Measurements from ENCODE around the gene RNF112.

- no peak for TF ChIP-seq CTCF (IDR thresholded peaks at IDR 0.05)
- TF ChIP-seq POLR2A (IDR thresholded peaks at IDR 0.05) = no peak
These were observed 26.2 kb upstream of the RNF112 start for GRCh38 chr17:19384723-19385391.

Measured in testis (tissue), 2 donors.